ENCODE results near the gene RFPL2.

DNA sequence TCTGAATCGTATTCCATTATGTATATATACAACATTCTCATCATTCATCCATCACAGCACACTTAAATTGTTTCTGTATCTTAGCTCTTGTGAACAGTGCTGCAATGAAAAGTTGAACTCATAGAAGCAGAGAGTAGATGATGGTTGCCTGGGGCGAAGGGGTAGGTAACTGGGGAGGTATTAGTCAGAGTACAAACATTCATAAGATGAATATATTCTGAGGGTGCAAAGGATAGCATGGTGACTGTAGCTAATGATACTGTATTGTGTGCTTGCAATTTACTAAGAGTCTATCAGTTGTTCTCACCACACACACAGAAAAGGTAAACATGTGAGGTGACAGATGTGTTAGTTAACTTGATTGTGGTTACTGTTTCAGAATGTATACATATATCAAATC is 12.6 kb upstream of the RFPL2 start:
- TF ChIP-seq CEBPB (IDR thresholded peaks at IDR 0.05), result no peak
- TF ChIP-seq, protein P1, sequence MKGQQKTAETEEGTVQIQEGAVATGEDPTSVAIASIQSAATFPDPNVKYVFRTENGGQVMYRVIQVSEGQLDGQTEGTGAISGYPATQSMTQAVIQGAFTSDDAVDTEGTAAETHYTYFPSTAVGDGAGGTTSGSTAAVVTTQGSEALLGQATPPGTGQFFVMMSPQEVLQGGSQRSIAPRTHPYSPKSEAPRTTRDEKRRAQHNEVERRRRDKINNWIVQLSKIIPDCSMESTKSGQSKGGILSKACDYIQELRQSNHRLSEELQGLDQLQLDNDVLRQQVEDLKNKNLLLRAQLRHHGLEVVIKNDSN (IDR thresholded peaks at IDR 0.05), result no peak
- TF ChIP-seq RAD21 (IDR thresholded peaks at IDR 0.05; ENCODE audit: low read depth), result no peak
- TF ChIP-seq, protein P2, sequence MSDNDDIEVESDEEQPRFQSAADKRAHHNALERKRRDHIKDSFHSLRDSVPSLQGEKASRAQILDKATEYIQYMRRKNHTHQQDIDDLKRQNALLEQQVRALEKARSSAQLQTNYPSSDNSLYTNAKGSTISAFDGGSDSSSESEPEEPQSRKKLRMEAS (IDR thresholded peaks at IDR 0.05), result no peak
- no peak for TF ChIP-seq REST (IDR thresholded peaks at IDR 0.05; ENCODE audit: low read depth)
- TF ChIP-seq TCF12 (IDR thresholded peaks at IDR 0.05; ENCODE audit: low read depth), result no peak
- TF ChIP-seq CREB1 (IDR thresholded peaks at IDR 0.05; ENCODE audit: low read depth), result no peak
- no peak for TF ChIP-seq TEAD4 (IDR thresholded peaks at IDR 0.05)
